Natural killer cell (primary cell): Measurements from ENCODE around the gene C5orf22. TPM values are rescaled to one million over a fixed set of nuclear protein-coding genes. Genes with fewer than 3 reads are reported as not detected.

ENCODE experiments used
- ATAC-seq, 3 donors: fragments of 150-1000 bp in 2 of 3; fragments of 200-7000 bp in 1 of 3; cut with Tn5 transposase; 1 replicate in 1 of 3; 2 replicates in 2 of 3; pipeline ENCODE4 v1.10.0; 2021; ENCODE audit warnings: mild to moderate bottlenecking in 2 of 3, moderate library complexity in 2 of 3
- DNase-seq, 2 donors: peaks; one replicate each; pipeline versions ENCODE4 v3.0.0 to v3.0.0-alpha.2; 2013 to 2021; ENCODE audit warnings: mixed read lengths in 1 of 2
- H3K27ac ChIP-seq: one replicate; pipeline ENCODE4 v1.5.1; 2013; ENCODE audit warnings: mild to moderate bottlenecking, low read length
- H3K27me3 ChIP-seq: one replicate; pipeline ENCODE4 v1.6.1; 2013; ENCODE audit warnings: low read length; ENCODE audit not compliant: control insufficient read depth, insufficient read depth
- H3K36me3 ChIP-seq: one replicate; pipeline ENCODE4 v1.6.1; 2013; ENCODE audit warnings: low read length; ENCODE audit not compliant: control insufficient read depth, insufficient read depth
- H3K4me1 ChIP-seq: one replicate; pipeline ENCODE4 v1.6.1; 2013; ENCODE audit warnings: low read length; ENCODE audit not compliant: control insufficient read depth, insufficient read depth
- H3K4me3 ChIP-seq: one replicate; pipeline ENCODE4 v1.5.1; 2013; ENCODE audit warnings: low read length
- H3K9me3 ChIP-seq: one replicate; pipeline ENCODE4 v1.6.1; 2013; ENCODE audit warnings: low read length; ENCODE audit not compliant: control insufficient read depth, insufficient read depth
- H3K27ac Mint-ChIP-seq, 2 donors: one replicate each; pipeline ENCODE4 v1.8.0; 2022; ENCODE audit warnings: mild to moderate bottlenecking in 2 of 2, mixed read lengths in 2 of 2, moderate library complexity in 1 of 2
- H3K27me3 Mint-ChIP-seq, 2 donors: one replicate each; pipeline ENCODE4 v1.8.0; 2022; ENCODE audit warnings: low read depth in 2 of 2, mixed read lengths in 2 of 2
- H3K36me3 Mint-ChIP-seq: one replicate; pipeline ENCODE4 v1.8.0; 2022; ENCODE audit warnings: mixed read lengths
- H3K4me1 Mint-ChIP-seq, 2 donors: one replicate each; pipeline ENCODE4 v1.8.0; 2022; ENCODE audit warnings: mixed read lengths in 2 of 2
- H3K4me3 Mint-ChIP-seq: one replicate; pipeline ENCODE4 v1.8.0; 2022; ENCODE audit warnings: mild to moderate bottlenecking, moderate library complexity, mixed read lengths
- H3K9me3 Mint-ChIP-seq, 2 donors: one replicate each; pipeline ENCODE4 v1.8.0; 2022; ENCODE audit warnings: mixed read lengths in 2 of 2
- WGBS: methylation state at CpG from one replicate; pipeline ENCODE4 v1.1.7; 2013; ENCODE audit warnings: missing lambda C conversion rate; ENCODE audit not compliant: insufficient coverage; 5-methylcytosine and 5-hydroxymethylcytosine counted together
- intact Hi-C: fragments of 100-400 bp; cut with micrococcal nuclease; formaldehyde crosslinking; loops from one replicate; pipeline ENCODE4 v1.14.2; 2022
- total RNA-seq, 4 donors: library from RNA; stranded (reverse); fragments of 120-200 nt in 1 of 4; gene quantifications; one replicate each; pipeline versions ENCODE4 v1.2.3 to v1.2.4, GENCODE V29; 2013 to 2022
- TF ChIP-seq, protein P1 (sequence below): fragments of 200-600 bp; IDR thresholded peaks from one replicate; pipeline ENCODE4 v1.8.0; 2022; ENCODE audit warnings: antibody characterized with exemption

C5orf22 gene
- total RNA-seq = 10 to 100 TPM; 20.0 to 27.9 (median 21.4) TPM
- total RNA-seq (2013) = 25.7 TPM

- Mint-ChIP-seq H3K27me3 (no peaks in the 10 kb centered on the region), H3K4me3 (peak within 1 kb of the TSS; percentile 98), H3K4me1 (peaks cover 53 to 64% of the 10 kb centered on the region in 2 donors), H3K27ac (peak within 1 kb of the TSS; percentile 94 to 95), H3K9me3 (no peaks in the 10 kb centered on the region), H3K36me3 (peaks cover 2% of the 10 kb centered on the region)
- ATAC-seq (peak; percentile 96 to 99 (median 98)), DNase-seq (peak; percentile 86 to 96)
- Histone ChIP-seq H3K27me3 (no peaks in the 10 kb centered on the region), H3K4me1 (peaks cover 25% of the 10 kb centered on the region), H3K4me3 (peak within 1 kb of the TSS; percentile 92), H3K36me3 (peaks cover 34% of the 10 kb centered on the region), H3K9me3 (no peaks in the 10 kb centered on the region), H3K27ac (peak within 1 kb of the TSS; percentile 65)
- under 1% methylated on average over 52 of the region's 52 CpGs for WGBS
- intact Hi-C loops = loop anchor here (5.0 kb wide), 1 partner anchor 560 kb away; no protein-coding TSS in a partner anchor
- TF ChIP-seq, protein P1, sequence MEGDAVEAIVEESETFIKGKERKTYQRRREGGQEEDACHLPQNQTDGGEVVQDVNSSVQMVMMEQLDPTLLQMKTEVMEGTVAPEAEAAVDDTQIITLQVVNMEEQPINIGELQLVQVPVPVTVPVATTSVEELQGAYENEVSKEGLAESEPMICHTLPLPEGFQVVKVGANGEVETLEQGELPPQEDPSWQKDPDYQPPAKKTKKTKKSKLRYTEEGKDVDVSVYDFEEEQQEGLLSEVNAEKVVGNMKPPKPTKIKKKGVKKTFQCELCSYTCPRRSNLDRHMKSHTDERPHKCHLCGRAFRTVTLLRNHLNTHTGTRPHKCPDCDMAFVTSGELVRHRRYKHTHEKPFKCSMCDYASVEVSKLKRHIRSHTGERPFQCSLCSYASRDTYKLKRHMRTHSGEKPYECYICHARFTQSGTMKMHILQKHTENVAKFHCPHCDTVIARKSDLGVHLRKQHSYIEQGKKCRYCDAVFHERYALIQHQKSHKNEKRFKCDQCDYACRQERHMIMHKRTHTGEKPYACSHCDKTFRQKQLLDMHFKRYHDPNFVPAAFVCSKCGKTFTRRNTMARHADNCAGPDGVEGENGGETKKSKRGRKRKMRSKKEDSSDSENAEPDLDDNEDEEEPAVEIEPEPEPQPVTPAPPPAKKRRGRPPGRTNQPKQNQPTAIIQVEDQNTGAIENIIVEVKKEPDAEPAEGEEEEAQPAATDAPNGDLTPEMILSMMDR = no peak
Measured at GRCh38 chr5:31531888-31532547, at the start of gene C5orf22, which contains the start of gene DROSHA. C5orf22 (plus strand) TSS chr5:31532301; CDS start chr5:31532393, 92 bp downstream. DROSHA (minus strand) TSS chr5:31532093; CDS start chr5:31529059, 3,034 bp downstream.

DNA sequence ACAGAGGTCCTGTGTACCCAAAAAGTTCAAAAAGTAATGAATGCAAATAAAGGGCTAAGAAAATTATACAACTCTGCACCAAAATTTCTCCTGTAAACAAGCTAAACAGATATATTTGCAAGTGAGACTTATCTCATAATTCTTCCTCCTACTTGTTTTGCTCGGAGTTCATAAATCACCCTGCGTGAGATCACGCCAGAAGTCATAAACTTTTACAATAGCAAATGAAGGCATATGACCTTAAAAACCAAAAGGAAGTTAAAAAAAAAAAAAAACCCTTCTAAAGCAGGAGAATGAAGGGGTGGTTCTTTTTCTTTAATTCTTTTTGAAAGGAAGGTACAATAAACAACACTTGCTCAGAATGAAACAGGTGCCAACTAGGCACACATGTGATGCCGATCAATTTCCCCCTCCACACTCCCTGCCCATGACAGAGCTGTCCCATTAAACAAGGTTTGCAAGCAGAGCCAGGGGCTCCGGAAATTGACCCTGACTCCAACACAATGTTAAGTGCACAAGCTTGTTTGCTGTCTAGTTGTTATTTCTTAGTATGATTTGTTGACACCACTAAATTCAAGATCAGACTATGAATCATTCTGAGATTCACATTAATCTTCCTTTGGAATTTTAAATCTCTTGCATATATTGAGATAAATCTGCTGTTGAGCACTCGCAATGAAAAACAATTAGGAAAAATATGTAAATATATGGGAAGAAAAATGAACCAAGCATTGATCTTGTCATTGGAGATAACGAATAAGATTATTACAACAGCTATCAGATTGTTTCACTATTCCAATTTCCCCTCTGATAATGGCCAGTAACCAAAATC is 46.5 kb upstream of the C5orf22 start:
- no peak overlapping the region for H3K4me3 Mint-ChIP-seq
- Histone ChIP-seq H3K36me3 (peaks cover 49% of the 10 kb centered on the region), H3K9me3 (no peaks in the 10 kb centered on the region), H3K4me1 (no peaks in the 10 kb centered on the region), H3K27ac (no peak overlapping the region), H3K27me3 (no peaks in the 10 kb centered on the region), H3K4me3 (no peak overlapping the region)
- DNase-seq (no peak), ATAC-seq (no peak)
- WGBS = 68% methylated on average over 4 of the region's 7 CpGs
- peaks cover 23% of the 10 kb centered on the region for H3K36me3 Mint-ChIP-seq
- TF ChIP-seq, protein P1 = no peak
- intact Hi-C loops = no loop called here
- peaks cover 0 to 4% of the 10 kb centered on the region in 2 donors for H3K4me1 Mint-ChIP-seq
- H3K9me3 Mint-ChIP-seq = no peaks in the 10 kb centered on the region
- no peaks in the 10 kb centered on the region for H3K27me3 Mint-ChIP-seq
- H3K27ac Mint-ChIP-seq = peak overlapping the region in 1 of 2 donors; percentile 37

- peak overlapping the region in 1 of 2 donors; percentile 37 for H3K27ac Mint-ChIP-seq
- no peak for DNase-seq
Measured at GRCh38 chr5:31486441-31486840, 45.7 kb upstream of the C5orf22 start.

More at GRCh38 chr5:31486441-31486840, 45.7 kb upstream of the C5orf22 start:
- TF ChIP-seq, protein P1 = no peak
- no peaks in the 10 kb centered on the region for H3K9me3 Mint-ChIP-seq
- Histone ChIP-seq H3K27ac (no peak overlapping the region), H3K4me1 (no peaks in the 10 kb centered on the region), H3K27me3 (no peaks in the 10 kb centered on the region), H3K36me3 (peaks cover 45% of the 10 kb centered on the region), H3K9me3 (no peaks in the 10 kb centered on the region), H3K4me3 (no peak overlapping the region)
- H3K27me3 Mint-ChIP-seq = no peaks in the 10 kb centered on the region
- H3K4me1 Mint-ChIP-seq = peaks cover 0 to 4% of the 10 kb centered on the region in 2 donors
- 96% methylated on average over 6 of the region's 6 CpGs for WGBS
- intact Hi-C loops = no loop called here
- H3K36me3 Mint-ChIP-seq = peaks cover 20% of the 10 kb centered on the region
- no peak for ATAC-seq
- no peak overlapping the region for H3K4me3 Mint-ChIP-seq
